NB4 (cell line): ENCODE measurements around the gene SUSD4.

Experiments
- POLR2A ChIP-seq: IDR thresholded peaks from 2 replicates; pipeline ENCODE4 v1.6.1; 2011; ENCODE audit warnings: mild to moderate bottlenecking; ENCODE audit not compliant: insufficient read length; ENCODE audit errors: extremely low read depth
- TF ChIP-seq, protein P1 (sequence below): IDR thresholded peaks from one replicate; pipeline ENCODE4 v1.5.1; 2012; ENCODE audit warnings: low read depth, low read length

DNA sequence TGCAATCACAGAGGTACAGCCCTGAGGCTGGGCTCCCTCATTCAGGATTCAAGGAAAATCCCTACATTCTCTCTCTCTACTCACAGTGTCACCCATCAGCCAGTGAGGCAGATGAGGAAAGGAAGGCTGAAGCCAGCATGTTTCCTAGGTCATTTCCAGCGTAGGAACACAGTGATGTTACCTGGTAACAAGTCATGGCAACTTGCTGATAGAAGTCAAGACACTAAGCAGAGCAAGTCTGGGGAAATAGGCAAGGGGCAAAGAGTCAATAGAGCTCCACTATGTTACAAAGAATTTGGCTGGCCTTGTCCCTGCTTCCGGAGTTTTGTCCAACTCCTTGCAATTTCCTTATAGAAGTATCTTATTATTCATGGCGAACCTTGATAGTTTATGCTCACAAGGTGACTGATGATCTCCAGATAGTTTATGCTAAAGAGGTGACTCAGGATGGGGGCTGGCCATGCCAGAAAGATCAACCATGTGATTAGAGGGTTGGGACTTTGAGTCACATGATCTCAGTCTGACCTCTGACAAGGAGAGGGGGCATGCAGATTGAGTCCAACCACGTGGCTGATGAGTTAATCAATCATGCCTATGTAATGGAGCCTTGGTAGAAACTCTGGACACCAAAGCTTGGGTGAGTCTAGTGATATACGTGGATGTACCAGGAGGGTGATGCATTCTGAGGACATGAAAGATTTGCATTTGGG, 51.1 kb downstream of the SUSD4 start:
- TF ChIP-seq, protein P1, sequence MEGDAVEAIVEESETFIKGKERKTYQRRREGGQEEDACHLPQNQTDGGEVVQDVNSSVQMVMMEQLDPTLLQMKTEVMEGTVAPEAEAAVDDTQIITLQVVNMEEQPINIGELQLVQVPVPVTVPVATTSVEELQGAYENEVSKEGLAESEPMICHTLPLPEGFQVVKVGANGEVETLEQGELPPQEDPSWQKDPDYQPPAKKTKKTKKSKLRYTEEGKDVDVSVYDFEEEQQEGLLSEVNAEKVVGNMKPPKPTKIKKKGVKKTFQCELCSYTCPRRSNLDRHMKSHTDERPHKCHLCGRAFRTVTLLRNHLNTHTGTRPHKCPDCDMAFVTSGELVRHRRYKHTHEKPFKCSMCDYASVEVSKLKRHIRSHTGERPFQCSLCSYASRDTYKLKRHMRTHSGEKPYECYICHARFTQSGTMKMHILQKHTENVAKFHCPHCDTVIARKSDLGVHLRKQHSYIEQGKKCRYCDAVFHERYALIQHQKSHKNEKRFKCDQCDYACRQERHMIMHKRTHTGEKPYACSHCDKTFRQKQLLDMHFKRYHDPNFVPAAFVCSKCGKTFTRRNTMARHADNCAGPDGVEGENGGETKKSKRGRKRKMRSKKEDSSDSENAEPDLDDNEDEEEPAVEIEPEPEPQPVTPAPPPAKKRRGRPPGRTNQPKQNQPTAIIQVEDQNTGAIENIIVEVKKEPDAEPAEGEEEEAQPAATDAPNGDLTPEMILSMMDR, result no peak
- no peak for TF ChIP-seq POLR2A
